Endothelial cell of umbilical vein (primary cell): ENCODE measurements around the gene CCDC117. TPM values are rescaled to one million over a fixed set of nuclear protein-coding genes. Genes with fewer than 3 reads are reported as not detected.

Source experiments
- BruUV-seq: library from RNA; stranded (reverse); fragments of 400-500 nt; replicated peaks from 2 replicates; lab custom pipeline; 2021; lab: Mats Ljungman, UMichigan
- CTCF ChIA-PET: fragments of 300-600, 350-600 bp; sonication (Branson Sonifier 250); formaldehyde crosslinking; loops from one replicate; lab custom pipeline; 2021; ENCODE audit warnings: antibody characterized with exemption, inconsistent platforms; lab: Charles Lee
- POLR2A ChIA-PET: fragments of 300-600, 350-600 bp; sonication (Branson Sonifier 250); formaldehyde crosslinking; loops from one replicate; lab custom pipeline; 2021; ENCODE audit warnings: antibody characterized with exemption, inconsistent platforms; lab: Charles Lee
- DNase-seq: peaks from one replicate; pipeline ENCODE4 v3.0.0-alpha.2; 2011; ENCODE audit warnings: low read depth, low spot score
- FAIRE-seq: peaks from 2 replicates; lab custom pipeline; 2011; peaks lifted over from hg19 to GRCh38; lab: Jason Lieb, UNC
- H2AFZ ChIP-seq: 2 replicates; pipeline ENCODE4 v1.6.0; 2012; ENCODE audit warnings: low read depth, low read length, control low read depth, inconsistent platforms
- H3K27ac ChIP-seq: 2 replicates; pipeline ENCODE4 v1.5.1; 2011; ENCODE audit warnings: low read depth, mild to moderate bottlenecking, control low read depth, low read length, moderate library complexity; ENCODE audit not compliant: insufficient read depth
- H3K27me3 ChIP-seq, 2 experiments: 2 replicates each; pipeline versions ENCODE4 v1.6.0 to v1.6.1; 2011; ENCODE audit warnings: low read length in 2 of 2, mixed read lengths in 1 of 2; ENCODE audit not compliant: control insufficient read depth in 2 of 2, insufficient read depth in 2 of 2
- H3K36me3 ChIP-seq, 2 experiments: 2 replicates in 1 of 2; 3 replicates in 1 of 2; pipeline ENCODE4 v1.5.1; 2011; ENCODE audit warnings: low read length in 2 of 2, mild to moderate bottlenecking in 1 of 2, moderate library complexity in 1 of 2; ENCODE audit not compliant: control insufficient read depth in 2 of 2, insufficient read depth in 2 of 2; ENCODE audit errors: extremely low read depth in 1 of 2
- H3K4me1 ChIP-seq: 3 replicates; pipeline ENCODE4 v1.5.1; 2011; ENCODE audit warnings: mild to moderate bottlenecking, low read length; ENCODE audit not compliant: control insufficient read depth, insufficient read depth; ENCODE audit errors: extremely low read depth
- H3K4me2 ChIP-seq: 2 replicates; pipeline ENCODE4 v1.6.1; 2011; ENCODE audit warnings: low read length, control low read depth, mixed read lengths; ENCODE audit not compliant: insufficient read depth
- H3K4me3 ChIP-seq, 3 experiments: fragments of 200-600 bp in 1 of 3; sonication (generic), shearing (Covaris generic) in 1 of 3; replicated peaks in 1 of 3; 2 replicates each; pipeline ENCODE4 v1.5.1; 2011 to 2016; ENCODE audit warnings: control low read depth in 3 of 3, low read length in 3 of 3, mild to moderate bottlenecking in 2 of 3, inconsistent platforms in 1 of 3, low read depth in 1 of 3, moderate library complexity in 1 of 3; ENCODE audit not compliant: insufficient read depth in 1 of 3
- H3K79me2 ChIP-seq: 2 replicates; pipeline ENCODE4 v1.6.0; 2012; ENCODE audit warnings: low read length, inconsistent platforms; ENCODE audit not compliant: control insufficient read depth, insufficient read depth
- H3K9ac ChIP-seq: replicated peaks from 2 replicates; pipeline ENCODE3; 2011; ENCODE audit warnings: low read length, control low read depth; ENCODE audit not compliant: insufficient read depth; ENCODE audit errors: extremely low read depth
- H3K9me1 ChIP-seq: replicated peaks from 3 replicates; pipeline ENCODE4 v1.6.0; 2011; ENCODE audit warnings: mild to moderate bottlenecking, low read length; ENCODE audit not compliant: control insufficient read depth, insufficient read depth; ENCODE audit errors: extremely low read depth
- H3K9me3 ChIP-seq: replicated peaks from 2 replicates; pipeline ENCODE4 v1.5.1; 2012; ENCODE audit warnings: low read length, inconsistent platforms; ENCODE audit not compliant: control insufficient read depth, insufficient read depth
- H4K20me1 ChIP-seq: replicated peaks from 2 replicates; pipeline ENCODE3; 2011; ENCODE audit warnings: mild to moderate bottlenecking, low read length; ENCODE audit not compliant: control insufficient read depth, insufficient read depth; ENCODE audit errors: extremely low read depth
- CTCF ChIP-seq, 2 donors: IDR thresholded peaks; 1 replicate in 1 of 2; 2 replicates in 1 of 2; pipeline ENCODE4 v1.5.1; 2011; ENCODE audit warnings: low read length in 2 of 2, mild to moderate bottlenecking in 2 of 2, moderate library complexity in 2 of 2, control low read depth in 1 of 2, inconsistent platforms in 1 of 2, low read depth in 1 of 2; ENCODE audit not compliant: insufficient read depth in 1 of 2; ENCODE audit errors: extremely low read depth in 1 of 2
- EZH2 ChIP-seq: IDR thresholded peaks from 2 replicates; pipeline ENCODE4 v1.6.1; 2012; ENCODE audit warnings: borderline replicate concordance, low read depth, mild to moderate bottlenecking, moderate library complexity, low read length, inconsistent platforms; ENCODE audit not compliant: severe bottlenecking
- FOS ChIP-seq: IDR thresholded peaks from 2 replicates; pipeline ENCODE4 v1.6.1; 2011; ENCODE audit warnings: mild to moderate bottlenecking, low read length, moderate library complexity, borderline replicate concordance; ENCODE audit not compliant: insufficient read depth
- GATA2 ChIP-seq: IDR thresholded peaks from 2 replicates; pipeline ENCODE4 v1.7.0; 2011; ENCODE audit warnings: low read depth, mild to moderate bottlenecking, moderate library complexity, mixed read lengths, low read length; ENCODE audit not compliant: insufficient read length, insufficient read depth
- JUN ChIP-seq: IDR thresholded peaks from 2 replicates; pipeline ENCODE4 v1.6.1; 2011; ENCODE audit warnings: borderline replicate concordance, low read depth; ENCODE audit not compliant: insufficient read length, insufficient read depth
- MAX ChIP-seq: IDR thresholded peaks from 2 replicates; pipeline ENCODE4 v1.6.1; 2011; ENCODE audit not compliant: insufficient read depth, insufficient read length
- MYC ChIP-seq: IDR thresholded peaks from one replicate; pipeline ENCODE4 v1.6.1; 2011; ENCODE audit warnings: mild to moderate bottlenecking, low read depth, low read length
- POLR2A ChIP-seq: IDR thresholded peaks from 2 replicates; pipeline ENCODE4 v1.6.1; 2012; ENCODE audit warnings: low read depth, mild to moderate bottlenecking, control low read depth, low read length
- POLR2AphosphoS5 ChIP-seq: IDR thresholded peaks from 2 replicates; pipeline ENCODE4 v1.6.1; 2012; ENCODE audit warnings: low read depth, mild to moderate bottlenecking, control low read depth, low read length, moderate library complexity; ENCODE audit not compliant: insufficient read depth
- dilution Hi-C: fragments of 300-500 bp; cut with MboI; formaldehyde crosslinking; loops from one replicate; pipeline ENCODE4 v1.15.0; 2019; ENCODE audit warnings: low sequenced_read_pairs; ENCODE audit not compliant: extremely low pct_ligation_motif_present
- intact Hi-C: fragments of 100-400 bp; cut with micrococcal nuclease; formaldehyde crosslinking; loops from one replicate; pipeline ENCODE4 v1.10.0; 2022
- polyA plus RNA-seq, 4 experiments: library from polyadenylated mRNA; depleted of rRNA in 3 of 4; stranded (reverse) in 3 of 4; unstranded in 1 of 4; fragments of >200 nt; gene quantifications; 2 replicates each; pipeline versions ENCODE4 v1.2.1 to v1.2.3, GENCODE V29; 2011 to 2012; ENCODE audit warnings: missing spikeins in 1 of 4
- total RNA-seq: library from RNA; stranded (reverse); gene quantifications from 2 replicates; pipeline ENCODE4 v1.2.3, GENCODE V29; 2021

Gene CCDC117
- total and polyA plus RNA-seq, 2 donors (not counting 3 experiments of a cell fraction or from before 2014, with no cell fraction given): 5.5 to 23.3 TPM

- FAIRE-seq: no peak
- H3K9me1 ChIP-seq: no peaks in the 10 kb centered on the region
- H2AFZ ChIP-seq: peak overlapping the region; percentile 63
- H3K4me2 ChIP-seq: peak overlapping the region; percentile 98
- peaks cover 12% of the 10 kb centered on the region for H3K4me1 ChIP-seq
- no peak for TF ChIP-seq MYC
- no peak for TF ChIP-seq GATA2
- TF ChIP-seq POLR2A: no peak
- TF ChIP-seq JUN: no peak
- TF ChIP-seq POLR2AphosphoS5: no peak
- TF ChIP-seq MAX: no peak
- no peak for TF ChIP-seq CTCF (IDR thresholded peaks at IDR 0.05; ENCODE audit: extremely low read depth in 1 of 2, insufficient read depth in 1 of 2, low read depth in 1 of 2, low read length in 2 of 2)
- no peak for TF ChIP-seq EZH2
- no peak for TF ChIP-seq FOS
- H3K27ac ChIP-seq: peak overlapping the region; percentile 84
- dilution Hi-C loops (no loop called here), intact Hi-C loops (loop anchor here (1.0 to 10.0 kb wide), 7 partner anchors 8 to 882 kb away; partner anchors contain the start of genes CCDC117 and XBP1)
- peaks cover 11% of the 10 kb centered on the region for H3K79me2 ChIP-seq
- POLR2A ChIA-PET: no interaction called here
- H3K4me3 ChIP-seq: peak overlapping the region; percentile 42 to 77 (median 74)
- peaks cover 8% of the 10 kb centered on the region in 2 experiments for H3K36me3 ChIP-seq
- CTCF ChIA-PET: interaction anchor here (1.0 kb wide), 1 partner anchor 142 kb away, joined by 3 read pairs; no protein-coding TSS in a partner anchor
- H3K9ac ChIP-seq: peak overlapping the region; percentile 89
- H3K9me3 ChIP-seq: no peaks in the 10 kb centered on the region
- no peak for DNase-seq
- BruUV-seq: no TSS peak
- H4K20me1 ChIP-seq: no peaks in the 10 kb centered on the region
- H3K27me3 ChIP-seq: no peaks in the 10 kb centered on the region
Observed at GRCh38 chr22:28742562-28742962, 29.9 kb upstream of the CCDC117 start.
